ENCODE data around the gene POU6F2. TPM values are rescaled to one million over a fixed set of nuclear protein-coding genes. Genes with fewer than 3 reads are reported as not detected.

The POU6F2 gene
- polyA plus RNA-seq, 2 donors: 0.08 to 0.12 TPM

DNA sequence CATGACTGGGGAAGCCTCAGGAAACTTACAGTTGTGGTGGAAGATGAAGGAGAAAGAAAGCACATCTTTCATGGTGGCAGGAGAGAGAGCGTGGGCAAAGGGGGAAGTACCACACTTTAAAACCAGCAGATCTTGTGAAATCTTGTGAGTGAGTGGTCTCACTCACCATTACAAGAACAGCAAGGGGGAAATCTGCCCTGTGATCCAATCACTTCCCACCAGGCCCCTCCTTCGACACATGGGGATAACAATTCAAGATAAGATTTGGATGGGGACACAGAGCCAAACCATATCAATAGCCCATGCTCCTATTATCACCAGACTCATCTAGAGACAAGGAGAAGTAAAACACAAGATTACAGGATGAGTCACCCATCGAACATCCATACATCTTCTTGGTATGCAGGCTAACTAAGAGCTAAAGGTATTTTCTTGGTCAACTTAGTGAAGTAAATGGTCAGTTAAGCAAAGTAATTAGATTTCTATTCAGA, 533.2 kb downstream of the POU6F2 start:
- H3K9me3 ChIP-seq (ENCODE audit: control insufficient read depth in 2 of 2, insufficient read depth in 1 of 2, low read depth in 1 of 2, low read length in 1 of 2): no peaks in the 10 kb centered on the region
- H3K4me1 ChIP-seq (ENCODE audit: control insufficient read depth in 2 of 2, insufficient read depth in 2 of 2, low read length in 1 of 2): no peaks in the 10 kb centered on the region
- H3K27me3 ChIP-seq (ENCODE audit: control insufficient read depth in 1 of 2, insufficient read depth in 2 of 2, low read length in 2 of 2): no peaks in the 10 kb centered on the region
- H3K36me3 ChIP-seq (ENCODE audit: control insufficient read depth in 2 of 2, insufficient read depth in 2 of 2, low read length in 1 of 2): no peaks in the 10 kb centered on the region
- H3K27ac ChIP-seq (ENCODE audit: low read depth in 2 of 2, low read length in 1 of 2): no peak overlapping the region
- H3K4me3 ChIP-seq (ENCODE audit: low read depth in 1 of 2, low read length in 2 of 2): no peak overlapping the region
- WGBS, 2 donors: 70 to 82% methylated on average over 3 of the region's 3 CpGs

DNA sequence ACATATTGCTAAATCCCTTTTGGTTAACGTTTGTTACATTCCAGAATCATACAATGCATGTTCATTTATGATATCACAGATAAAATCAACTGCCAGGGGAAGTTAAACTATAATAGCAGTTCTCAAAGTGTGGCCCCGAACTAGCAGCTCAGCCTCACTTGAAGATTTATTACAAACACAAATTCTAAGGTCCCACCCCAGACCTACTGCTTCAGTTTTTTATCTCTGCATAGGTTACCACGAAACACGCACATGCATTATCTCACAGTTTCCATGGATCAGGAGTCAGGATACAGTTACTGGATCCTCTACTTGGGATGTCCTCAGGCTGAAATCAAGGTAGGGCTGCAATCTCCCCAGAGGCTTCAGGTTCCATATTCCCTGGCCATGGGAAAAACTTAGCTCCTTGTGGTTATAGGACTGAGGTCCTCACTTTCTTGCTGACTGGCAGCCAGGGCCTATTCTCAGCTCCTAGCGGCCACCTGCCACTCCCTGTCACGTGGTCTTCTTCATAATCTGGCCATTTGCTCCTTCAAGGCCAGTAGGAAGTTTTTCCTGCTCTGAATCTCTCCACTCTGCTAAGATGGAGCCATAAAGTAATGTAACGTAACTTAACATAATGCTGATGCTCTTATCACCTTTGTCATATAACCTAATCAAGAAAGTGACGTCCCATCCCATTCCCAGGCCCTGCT, 538.0 kb downstream of the POU6F2 start:
- no peak overlapping the region for H3K27ac ChIP-seq (ENCODE audit: low read depth in 2 of 2, low read length in 1 of 2)
- WGBS, 2 donors: 73 to 77% methylated on average over 8 of the region's 8 CpGs
- H3K27me3 ChIP-seq (ENCODE audit: control insufficient read depth in 1 of 2, insufficient read depth in 2 of 2, low read length in 2 of 2): no peaks in the 10 kb centered on the region
- no peaks in the 10 kb centered on the region for H3K4me1 ChIP-seq (ENCODE audit: control insufficient read depth in 2 of 2, insufficient read depth in 2 of 2, low read length in 1 of 2)
- H3K36me3 ChIP-seq (ENCODE audit: control insufficient read depth in 2 of 2, insufficient read depth in 2 of 2, low read length in 1 of 2): no peaks in the 10 kb centered on the region
- H3K4me3 ChIP-seq (ENCODE audit: low read depth in 1 of 2, low read length in 2 of 2): no peak overlapping the region
- no peaks in the 10 kb centered on the region for H3K9me3 ChIP-seq (ENCODE audit: control insufficient read depth in 2 of 2, insufficient read depth in 1 of 2, low read depth in 1 of 2, low read length in 1 of 2)

DNA sequence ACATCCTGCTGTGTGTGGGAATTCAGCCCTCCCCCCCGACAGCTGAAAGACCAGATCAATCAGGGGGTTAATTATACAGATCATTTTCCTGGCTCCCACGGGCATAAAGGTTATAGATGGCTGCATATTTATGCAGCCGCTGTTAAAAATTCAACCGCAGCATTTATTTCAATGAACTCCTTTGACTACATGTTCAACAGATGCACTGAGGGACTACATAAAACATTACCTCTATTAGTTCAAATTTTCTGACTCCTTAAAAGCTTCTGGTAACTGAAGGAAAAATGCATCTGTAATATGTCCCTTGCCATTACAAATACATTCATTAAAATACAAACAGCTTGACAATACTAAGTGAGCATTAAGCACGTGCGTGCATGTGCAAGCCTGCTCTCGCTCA, 538.8 kb downstream of the POU6F2 start:
- H3K36me3 ChIP-seq (ENCODE audit: control insufficient read depth in 2 of 2, insufficient read depth in 2 of 2, low read length in 1 of 2): no peaks in the 10 kb centered on the region
- no peaks in the 10 kb centered on the region for H3K9me3 ChIP-seq (ENCODE audit: control insufficient read depth in 2 of 2, insufficient read depth in 1 of 2, low read depth in 1 of 2, low read length in 1 of 2)
- H3K4me3 ChIP-seq (ENCODE audit: low read depth in 1 of 2, low read length in 2 of 2): no peak overlapping the region
- WGBS, 2 donors: 54 to 58% methylated on average over 7 of the region's 7 CpGs
- H3K4me1 ChIP-seq (ENCODE audit: control insufficient read depth in 2 of 2, insufficient read depth in 2 of 2, low read length in 1 of 2): no peaks in the 10 kb centered on the region
- H3K27ac ChIP-seq (ENCODE audit: low read depth in 2 of 2, low read length in 1 of 2): no peak overlapping the region
- H3K27me3 ChIP-seq (ENCODE audit: control insufficient read depth in 1 of 2, insufficient read depth in 2 of 2, low read length in 2 of 2): no peaks in the 10 kb centered on the region

DNA sequence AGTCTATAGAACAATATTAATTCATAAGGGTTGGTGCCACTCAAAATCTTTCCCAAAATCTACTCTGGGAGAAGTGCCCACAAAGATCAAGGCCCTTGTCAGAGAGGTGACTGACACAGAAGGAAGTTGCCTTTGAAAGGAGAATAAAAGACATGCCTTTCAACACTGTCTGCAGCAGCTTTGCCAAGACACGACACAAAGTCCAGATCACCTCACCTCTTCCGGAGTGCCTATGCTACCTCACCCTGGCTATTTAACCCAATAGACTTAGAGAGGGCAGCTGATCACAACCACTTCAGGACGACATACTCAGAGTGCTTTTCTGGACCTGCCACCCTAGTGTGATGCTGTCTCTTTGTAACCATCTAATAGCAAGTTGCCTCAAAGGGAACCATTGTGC, 539.5 kb downstream of the POU6F2 start:
- WGBS, 2 donors: 49 to 57% methylated on average over 3 of the region's 3 CpGs
- Histone ChIP-seq H3K27me3 (ENCODE audit: control insufficient read depth in 1 of 2, insufficient read depth in 2 of 2, low read length in 2 of 2) (no peaks in the 10 kb centered on the region), H3K4me3 (ENCODE audit: low read depth in 1 of 2, low read length in 2 of 2) (no peak overlapping the region), H3K36me3 (ENCODE audit: control insufficient read depth in 2 of 2, insufficient read depth in 2 of 2, low read length in 1 of 2) (no peaks in the 10 kb centered on the region), H3K27ac (ENCODE audit: low read depth in 2 of 2, low read length in 1 of 2) (no peak overlapping the region), H3K4me1 (ENCODE audit: control insufficient read depth in 2 of 2, insufficient read depth in 2 of 2, low read length in 1 of 2) (no peaks in the 10 kb centered on the region), H3K9me3 (ENCODE audit: control insufficient read depth in 2 of 2, insufficient read depth in 1 of 2, low read depth in 1 of 2, low read length in 1 of 2) (no peaks in the 10 kb centered on the region)

Other genes starting within 250 kb of the POU6F2 start
- gene VPS41, start 68.7 kb upstream of the POU6F2 start, polyA plus RNA-seq: 1 to 10 TPM; 6.5 to 8.6 TPM